NT2/D1 (cell line): ENCODE measurements around the gene BANP.
"Not testable (repeated sequence)": the region's sequence is repeated elsewhere in the genome, so short reads cannot be mapped to it uniquely, and the experiment has no call there.

Experiments used
- YY1 ChIP-seq: IDR thresholded peaks from 2 replicates; pipeline ENCODE4 v1.6.1; 2011; ENCODE audit not compliant: insufficient read length, insufficient read depth
- ZNF274 ChIP-seq: IDR thresholded peaks from 2 replicates; pipeline ENCODE4 v1.6.1; 2011; ENCODE audit warnings: mild to moderate bottlenecking, low read depth, low read length

- not testable (repeated sequence) for TF ChIP-seq YY1, ZNF274
Measured at GRCh38 chr16:88038526-88038908, 87.3 kb downstream of the BANP start.
